Raji (cell line): Measurements from ENCODE around the gene OTUD6A.

Source experiments
- POLR2A ChIP-seq: IDR thresholded peaks from 2 replicates; pipeline ENCODE4 v1.6.1; 2011; ENCODE audit warnings: low read depth, low read length, control low read depth; ENCODE audit not compliant: insufficient read depth

The OTUD6A gene

GRCh38 chrX:70087857-70088630, 25.8 kb downstream of the OTUD6A start:
- TF ChIP-seq POLR2A, result no peak

- TF ChIP-seq POLR2A, result no peak
Measured at GRCh38 chrX:70088751-70089150, 26.5 kb downstream of the OTUD6A start.

DNA sequence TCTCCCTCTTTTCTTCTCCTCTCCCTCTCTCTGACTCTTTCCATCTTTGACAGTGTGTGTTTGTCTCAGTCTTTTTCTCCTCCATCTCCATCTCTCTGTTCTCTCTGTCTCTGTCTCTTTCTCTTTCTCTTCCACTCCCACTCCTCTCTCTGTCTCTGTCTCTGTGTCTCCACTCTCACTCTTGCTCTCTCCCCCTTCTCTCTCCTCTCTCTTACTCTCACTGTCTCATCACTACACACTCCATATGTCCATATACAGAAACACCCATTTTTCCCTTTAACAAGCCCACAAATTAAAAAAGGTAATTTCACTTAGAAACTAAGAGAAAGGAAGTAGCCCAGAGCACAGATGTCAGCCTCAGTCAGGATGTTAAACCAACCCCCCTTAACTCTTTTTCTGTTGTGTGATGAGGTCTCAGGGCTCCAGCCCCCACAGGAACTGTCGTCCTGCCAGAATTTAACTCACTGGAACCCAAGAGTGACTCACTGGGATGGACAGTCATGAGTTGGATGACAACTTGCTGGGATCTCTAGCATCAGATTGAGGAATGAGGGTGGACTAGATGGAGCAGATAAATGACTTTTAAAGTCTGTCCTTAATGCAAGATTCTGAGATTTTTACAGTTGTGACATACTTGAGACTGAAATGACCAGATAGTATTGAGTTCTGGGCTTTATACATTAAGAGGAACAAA, 27.5 kb downstream of the OTUD6A start:
- no peak for TF ChIP-seq POLR2A

DNA sequence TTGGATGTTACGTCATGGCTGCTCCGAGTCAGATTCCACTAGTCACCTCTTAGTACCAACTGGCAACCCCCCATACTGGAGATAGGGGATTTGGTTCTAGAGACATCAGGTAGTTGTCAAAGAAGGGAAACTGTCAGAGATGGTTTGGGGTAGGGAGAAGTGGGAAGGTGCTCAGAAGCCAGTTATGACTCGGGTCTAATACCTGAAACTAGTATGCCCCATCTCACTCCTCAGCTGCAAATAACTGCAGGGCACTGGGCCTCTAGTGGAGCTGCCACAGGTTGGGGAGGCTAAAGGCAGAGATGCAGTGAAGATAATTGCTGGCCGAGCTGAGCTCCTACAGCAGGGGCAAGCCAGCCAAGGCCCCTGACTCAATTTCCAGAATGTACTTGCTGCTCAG, 30.0 kb downstream of the OTUD6A start:
- TF ChIP-seq POLR2A, result no peak

- no peak for TF ChIP-seq POLR2A
Measured at GRCh38 chrX:70096052-70096451, 33.8 kb downstream of the OTUD6A start.

GRCh38 chrX:70105229-70105628, 43.0 kb downstream of the OTUD6A start:
- no peak for TF ChIP-seq POLR2A
